Esophagus muscularis mucosa (tissue), 4 donors: ENCODE measurements around the gene MIGA2. TPM values are rescaled to one million over a fixed set of nuclear protein-coding genes. Genes with fewer than 3 reads are reported as not detected.
A peak's percentile ranks its signal among the peaks of the same experiment; 100 is the strongest.
"Not testable (repeated sequence)": the region's sequence is repeated elsewhere in the genome, so short reads cannot be mapped to it uniquely, and the experiment has no call there.

Source experiments
- DNase-seq: peaks from one replicate; pipeline ENCODE4 v3.0.0-alpha.2; 2017; ENCODE audit errors: extremely low spot score
- H3K27ac ChIP-seq, 4 donors: fragments of 200-600 bp; sonication (generic); replicated peaks in 1 of 4; 1 replicate in 3 of 4; 2 replicates in 1 of 4; pipeline ENCODE4 v1.5.1; 2016 to 2019; ENCODE audit warnings: mild to moderate bottlenecking in 1 of 4
- H3K27me3 ChIP-seq, 4 donors: fragments of 200-600 bp; sonication (generic); one replicate each; pipeline versions ENCODE4 v1.5.1 to v1.6.0; 2016 to 2019
- H3K36me3 ChIP-seq, 4 donors: fragments of 200-600 bp; sonication (generic); one replicate each; pipeline ENCODE4 v1.5.1; 2016 to 2019
- H3K4me1 ChIP-seq, 4 donors: fragments of 200-600 bp; sonication (generic); one replicate each; pipeline ENCODE4 v1.5.1; 2016 to 2019
- H3K4me3 ChIP-seq, 4 donors: fragments of 200-600 bp; sonication (generic); 1 replicate in 2 of 4; 2 replicates in 2 of 4; pipeline ENCODE4 v1.5.1; 2016 to 2019; ENCODE audit warnings: mild to moderate bottlenecking in 4 of 4, moderate library complexity in 1 of 4
- H3K9me3 ChIP-seq, 4 donors: fragments of 200-600 bp; sonication (generic); 1 replicate in 3 of 4; 2 replicates in 1 of 4; pipeline ENCODE4 v1.5.1; 2016 to 2019
- CTCF ChIP-seq, 3 experiments: fragments of 200-600 bp in 2 of 3; fragments of 450-650 bp in 1 of 3; sonication (generic) in 2 of 3; IDR thresholded peaks; one replicate each; pipeline ENCODE4 v1.5.1; 2017 to 2019; ENCODE audit warnings: antibody characterized with exemption in 3 of 3, mild to moderate bottlenecking in 2 of 3, moderate library complexity in 1 of 3
- EP300 ChIP-seq: sonication (generic); formaldehyde crosslinking; IDR thresholded peaks from one replicate; pipeline ENCODE4 v1.6.1; 2017; ENCODE audit warnings: antibody characterized with exemption
- POLR2A ChIP-seq: fragments of 450-650 bp; IDR thresholded peaks from one replicate; pipeline ENCODE4 v1.6.1; 2017; ENCODE audit warnings: antibody characterized with exemption, moderate library complexity, mild to moderate bottlenecking, low read depth
- POLR2AphosphoS5 ChIP-seq, 2 donors: sonication (generic); formaldehyde crosslinking; IDR thresholded peaks; one replicate each; pipeline ENCODE4 v1.6.1; 2017; ENCODE audit warnings: antibody characterized with exemption in 2 of 2
- WGBS: methylation state at CpG from one replicate; pipeline ENCODE4 v1.1.5; 2018; 5-methylcytosine and 5-hydroxymethylcytosine counted together
- intact Hi-C: fragments of 100-400 bp; cut with DNase I; formaldehyde crosslinking; loops from one replicate; pipeline ENCODE4 v1.15.1; 2023
- total RNA-seq, 4 donors: library from RNA; depleted of rRNA; stranded (reverse); fragments of >200 nt; gene quantifications; one replicate each; pipeline versions ENCODE4 v1.1.0 to v1.2.1, GENCODE V29; 2016

Gene MIGA2
- total RNA-seq, 4 donors from 2014 or later = 23.9 to 44.2 (median 32.1) TPM

- H3K27ac ChIP-seq = peak overlapping the region; percentile 88 to 95 (median 94)
- intact Hi-C loops = no loop called here
- TF ChIP-seq POLR2AphosphoS5 (IDR thresholded peaks at IDR 0.05) = no peak
- TF ChIP-seq POLR2A = peak; percentile 23
- TF ChIP-seq EP300 = no peak
- TF ChIP-seq CTCF (IDR thresholded peaks at IDR 0.05) = peak in 1 of 3 experiments; percentile 4
- H3K9me3 ChIP-seq = no peaks in the 10 kb centered on the region
- no peak for DNase-seq
- peak overlapping the region; percentile 74 to 94 (median 87) for H3K4me3 ChIP-seq
- peaks cover 31 to 60% (median 54%) of the 10 kb centered on the region in 4 donors for H3K4me1 ChIP-seq
- WGBS = 18% methylated on average over 9 of the region's 64 CpGs
- no peaks in the 10 kb centered on the region for H3K27me3 ChIP-seq
- peaks cover 14 to 33% (median 26%) of the 10 kb centered on the region in 4 donors for H3K36me3 ChIP-seq
Observed at GRCh38 chr9:129109952-129110739, 73.7 kb downstream of the MIGA2 start.

DNA sequence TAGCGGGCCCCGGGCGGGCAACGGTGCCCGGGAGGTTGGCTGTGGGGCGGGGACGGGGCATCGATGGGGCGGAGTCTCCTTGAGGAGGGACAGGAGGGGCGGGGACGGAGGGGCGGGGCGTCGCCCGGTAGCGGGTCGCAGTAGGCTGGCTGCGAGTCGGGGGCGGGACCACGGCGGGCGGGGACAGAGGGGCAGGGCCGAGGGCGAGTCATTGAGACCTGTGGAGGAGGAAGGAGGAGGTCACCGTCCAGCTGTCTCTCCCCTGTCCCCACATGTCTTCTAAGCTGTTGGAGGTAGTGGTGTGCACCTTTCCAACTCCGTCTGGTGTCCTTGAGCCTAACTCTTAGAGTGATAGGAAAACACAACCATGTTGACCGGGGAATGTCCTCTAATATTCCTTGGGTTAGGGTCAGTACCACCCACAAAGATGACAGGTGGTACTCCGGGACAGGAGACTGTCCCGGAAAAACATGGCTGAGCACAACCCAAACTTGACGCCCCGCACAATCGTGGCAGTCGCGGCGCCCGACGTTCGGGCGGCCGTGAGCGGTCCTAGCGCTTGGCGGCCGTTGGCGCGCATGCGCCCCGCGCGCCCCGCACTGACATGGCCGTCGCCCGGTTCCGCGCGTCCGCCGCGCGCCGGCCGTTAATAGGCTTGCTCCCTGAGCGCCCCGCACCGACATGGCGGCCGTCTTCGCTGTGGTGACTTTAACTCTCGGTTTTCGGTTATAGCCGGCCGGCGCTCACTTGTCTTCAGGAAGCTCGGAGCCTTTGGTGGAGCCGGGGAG is 74.5 kb downstream of the MIGA2 start, which contains the start of the genes CRAT and PTPA:
TSS of gene CRAT (minus strand) at position 54 of the 788 bp plus-strand sequence. CDS start 284 bp downstream, outside the sequence.
TSS of gene PTPA (plus strand) at position 676 of the 788 bp plus-strand sequence. CDS start 186 bp downstream, outside the sequence.
- WGBS = 0% methylated on average over 5 of the region's 77 CpGs
- H3K27ac ChIP-seq = peak within 1 kb of the TSS; percentile 88 to 95 (median 94)
- H3K4me3 ChIP-seq = peak within 1 kb of the TSS; percentile 74 to 94 (median 87)
- DNase-seq = peak; percentile 99
- intact Hi-C loops = no loop called here
- TF ChIP-seq POLR2AphosphoS5 (IDR thresholded peaks at IDR 0.05) (peak; percentile 93 to 99), EP300 (no peak), POLR2A (peak; percentile 85), CTCF (IDR thresholded peaks at IDR 0.05) (no peak)
- no peaks in the 10 kb centered on the region for H3K9me3 ChIP-seq
- H3K4me1 ChIP-seq = peaks cover 33 to 67% (median 60%) of the 10 kb centered on the region in 4 donors
- peaks cover 12 to 26% (median 20%) of the 10 kb centered on the region in 4 donors for H3K36me3 ChIP-seq
- H3K27me3 ChIP-seq = no peaks in the 10 kb centered on the region

GRCh38 chr9:129111528-129112151 is 75.2 kb downstream of the MIGA2 start:
- DNase-seq = no peak
- H3K27me3 ChIP-seq = no peaks in the 10 kb centered on the region
- no peaks in the 10 kb centered on the region for H3K9me3 ChIP-seq
- TF ChIP-seq EP300 (no peak), POLR2A (no peak), POLR2AphosphoS5 (IDR thresholded peaks at IDR 0.05) (no peak)
- peaks cover 12 to 19% (median 15%) of the 10 kb centered on the region in 4 donors for H3K36me3 ChIP-seq
- H3K27ac ChIP-seq = peak overlapping the region; percentile 88 to 95 (median 94)
- intact Hi-C loops = no loop called here
- peak overlapping the region; percentile 74 to 94 (median 87) for H3K4me3 ChIP-seq
- H3K4me1 ChIP-seq = peaks cover 33 to 69% (median 60%) of the 10 kb centered on the region in 4 donors
- WGBS = under 1% methylated on average over 35 of the region's 37 CpGs

DNA sequence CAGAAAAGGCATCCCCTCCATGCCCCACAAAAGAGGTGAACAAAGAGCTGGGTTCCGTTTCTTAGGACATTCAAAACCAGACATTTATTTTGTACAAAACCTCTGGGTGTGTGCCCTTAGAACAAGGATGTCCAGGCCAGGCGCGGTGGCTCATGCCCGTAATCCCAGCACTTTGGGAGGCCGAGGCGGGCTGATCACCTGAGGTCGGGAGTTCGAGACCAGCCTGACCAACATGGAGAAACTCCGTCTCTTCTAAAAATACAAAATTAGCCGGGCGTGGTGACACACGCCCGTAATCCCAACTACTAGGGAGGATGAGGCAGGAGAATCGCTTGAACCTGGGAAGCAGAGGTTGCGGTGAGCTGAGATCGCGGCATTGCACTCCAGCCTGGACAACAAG is 76.1 kb downstream of the MIGA2 start:
- DNase-seq, H3K27ac ChIP-seq, H3K27me3 ChIP-seq, intact Hi-C loops, H3K9me3 ChIP-seq: not testable (repeated sequence)
- Histone ChIP-seq H3K4me1 (peaks cover 33 to 69% (median 60%) of the 10 kb centered on the region in 4 donors), H3K36me3 (peaks cover 5 to 10% (median 7%) of the 10 kb centered on the region in 4 donors), H3K4me3 (peak overlapping the region; percentile 74 to 94 (median 87))
- WGBS = 92% methylated on average over 17 of the region's 17 CpGs

- DNase-seq = no peak
- H3K9me3 ChIP-seq = no peaks in the 10 kb centered on the region
- TF ChIP-seq POLR2AphosphoS5 (IDR thresholded peaks at IDR 0.05) = no peak
- TF ChIP-seq CTCF (IDR thresholded peaks at IDR 0.05) = no peak
- no peak for TF ChIP-seq POLR2A
- no peak for TF ChIP-seq EP300
- intact Hi-C loops = no loop called here
- H3K36me3 ChIP-seq = no peaks in the 10 kb centered on the region
- peaks cover 28 to 59% (median 52%) of the 10 kb centered on the region in 4 donors for H3K4me1 ChIP-seq
- H3K27ac ChIP-seq = no peak overlapping the region
- whole genome bisulfite sequencing = 84% methylated on average over 17 of the region's 17 CpGs
- no peak overlapping the region for H3K4me3 ChIP-seq
- no peaks in the 10 kb centered on the region for H3K27me3 ChIP-seq
Observed at GRCh38 chr9:129113645-129114304, 77.3 kb downstream of the MIGA2 start.
